Karpas-422 (cell line): ENCODE data around the gene METTL13. TPM values are rescaled to one million over a fixed set of nuclear protein-coding genes. Genes with fewer than 3 reads are reported as not detected.

ENCODE experiments used
- DNase-seq: peaks from one replicate; pipeline ENCODE4 v3.0.0-alpha.2; 2015
- H2AFZ ChIP-seq: fragments of 200-600 bp; sonication (generic); 2 replicates; pipeline ENCODE4 v1.6.1; 2014; ENCODE audit warnings: antibody characterized with exemption, low read length, mixed read lengths
- H3K27ac ChIP-seq: fragments of 200-600 bp; sonication (generic); 2 replicates; pipeline ENCODE4 v1.5.1; 2014; ENCODE audit warnings: mild to moderate bottlenecking, low read length, moderate library complexity
- H3K27me3 ChIP-seq: fragments of 200-600 bp; sonication (generic); 2 replicates; pipeline ENCODE4 v1.6.1; 2014; ENCODE audit warnings: low read length, mixed read lengths
- H3K36me3 ChIP-seq: fragments of 200-600 bp; sonication (generic); 2 replicates; pipeline ENCODE4 v1.6.1; 2014; ENCODE audit warnings: low read length, mixed read lengths; ENCODE audit not compliant: insufficient read depth
- H3K4me1 ChIP-seq: fragments of 200-600 bp; sonication (generic); 2 replicates; pipeline ENCODE4 v1.6.1; 2014; ENCODE audit warnings: mild to moderate bottlenecking, low read length, mixed read lengths
- H3K4me2 ChIP-seq: fragments of 200-600 bp; sonication (generic); 2 replicates; pipeline ENCODE4 v1.6.1; 2014; ENCODE audit warnings: low read length, low read depth, mild to moderate bottlenecking; ENCODE audit not compliant: poor library complexity, severe bottlenecking
- H3K4me3 ChIP-seq: fragments of 200-600 bp; sonication (generic); 2 replicates; pipeline ENCODE4 v1.5.1; 2014; ENCODE audit warnings: mild to moderate bottlenecking, antibody characterized with exemption, low read length, mixed read lengths
- H3K79me2 ChIP-seq: fragments of 200-600 bp; sonication (generic); 2 replicates; pipeline ENCODE4 v1.6.1; 2014; ENCODE audit warnings: mild to moderate bottlenecking, low read length, mixed read lengths
- H3K9ac ChIP-seq: fragments of 200-600 bp; sonication (generic); 2 replicates; pipeline ENCODE4 v1.6.0; 2014; ENCODE audit warnings: low read length
- H3K9me2 ChIP-seq: fragments of 200-600 bp; sonication (generic), shearing (Covaris generic); replicated peaks from 2 replicates; pipeline ENCODE4 v1.6.0; 2014; ENCODE audit warnings: mild to moderate bottlenecking, low read length, moderate library complexity; ENCODE audit not compliant: insufficient read depth
- H3K9me3 ChIP-seq: fragments of 300-700, 200-600 bp; sonication (generic); 2 replicates; pipeline ENCODE4 v1.6.1; 2014; ENCODE audit warnings: low read length, mixed read lengths
- H4K20me1 ChIP-seq: fragments of 200-600 bp; sonication (generic); 2 replicates; pipeline ENCODE4 v1.6.1; 2014; ENCODE audit warnings: mild to moderate bottlenecking, antibody characterized with exemption, low read length, low read depth; ENCODE audit not compliant: insufficient read depth
- total RNA-seq: library from RNA; depleted of rRNA; stranded (reverse); fragments of >200 nt; shearing (Covaris generic); gene quantifications from 2 replicates; pipeline ENCODE4 v1.2.3, GENCODE V29; 2014; ENCODE audit warnings: low replicate concordance

Gene METTL13
- total RNA-seq, 1 experiment from 2014 or later, result 15.4 TPM

- no peaks in the 10 kb centered on the region for H3K79me2 ChIP-seq
- H4K20me1 ChIP-seq, result no peaks in the 10 kb centered on the region
- no peak for DNase-seq
- H3K27ac ChIP-seq, result no peak overlapping the region
- no peak overlapping the region for H3K4me2 ChIP-seq
- 0 out of 2 replicates have a peak, but pooled peaks cover 5% of the 10 kb centered on the region for H3K36me3 ChIP-seq
- H3K9me2 ChIP-seq, result no peaks in the 10 kb centered on the region
- H3K27me3 ChIP-seq, result no peaks in the 10 kb centered on the region
- no peak overlapping the region for H3K9ac ChIP-seq
- H3K4me3 ChIP-seq, result no peak overlapping the region
- no peaks in the 10 kb centered on the region for H3K9me3 ChIP-seq
- no peaks in the 10 kb centered on the region for H3K4me1 ChIP-seq
- H2AFZ ChIP-seq, result no peak overlapping the region
These were observed 18.9 kb downstream of the METTL13 start for GRCh38 chr1:171800342-171800741.

- Histone ChIP-seq H4K20me1 (no peaks in the 10 kb centered on the region), H2AFZ (no peak overlapping the region), H3K4me2 (no peak overlapping the region), H3K4me1 (no peaks in the 10 kb centered on the region), H3K27ac (no peak overlapping the region), H3K9ac (no peak overlapping the region), H3K27me3 (no peaks in the 10 kb centered on the region), H3K9me3 (no peaks in the 10 kb centered on the region), H3K79me2 (no peaks in the 10 kb centered on the region), H3K9me2 (no peaks in the 10 kb centered on the region), H3K4me3 (no peak overlapping the region), H3K36me3 (0 out of 2 replicates have a peak, but pooled peaks cover 4% of the 10 kb centered on the region)
- DNase-seq, result no peak
These were observed 19.4 kb downstream of the METTL13 start for GRCh38 chr1:171800851-171801250.

- H2AFZ ChIP-seq, result no peak overlapping the region
- H3K9me3 ChIP-seq, result no peaks in the 10 kb centered on the region
- no peaks in the 10 kb centered on the region for H3K79me2 ChIP-seq
- H3K36me3 ChIP-seq, result no peaks in the 10 kb centered on the region
- peak; percentile 64 for DNase-seq
- H3K4me2 ChIP-seq, result no peak overlapping the region
- H3K9me2 ChIP-seq, result no peaks in the 10 kb centered on the region
- H4K20me1 ChIP-seq, result no peaks in the 10 kb centered on the region
- no peak overlapping the region for H3K4me3 ChIP-seq
- no peaks in the 10 kb centered on the region for H3K27me3 ChIP-seq
- no peaks in the 10 kb centered on the region for H3K4me1 ChIP-seq
- H3K9ac ChIP-seq, result no peak overlapping the region
- no peak overlapping the region for H3K27ac ChIP-seq
These were observed 20.0 kb downstream of the METTL13 start for GRCh38 chr1:171801487-171801891.

GRCh38 chr1:171802207-171802606 is 20.7 kb downstream of the METTL13 start:
- H3K4me2 ChIP-seq, result no peak overlapping the region
- H3K9me2 ChIP-seq, result no peaks in the 10 kb centered on the region
- H3K27me3 ChIP-seq, result no peaks in the 10 kb centered on the region
- H3K9me3 ChIP-seq, result no peaks in the 10 kb centered on the region
- H3K4me1 ChIP-seq, result no peaks in the 10 kb centered on the region
- no peaks in the 10 kb centered on the region for H3K36me3 ChIP-seq
- no peak overlapping the region for H3K9ac ChIP-seq
- H3K79me2 ChIP-seq, result no peaks in the 10 kb centered on the region
- H3K4me3 ChIP-seq, result no peak overlapping the region
- no peak overlapping the region for H3K27ac ChIP-seq
- H2AFZ ChIP-seq, result no peak overlapping the region
- no peak for DNase-seq
- H4K20me1 ChIP-seq, result no peaks in the 10 kb centered on the region

GRCh38 chr1:171803045-171803444 is 21.6 kb downstream of the METTL13 start:
- H3K4me1 ChIP-seq, result peaks cover 5% of the 10 kb centered on the region
- H3K9me3 ChIP-seq, result no peaks in the 10 kb centered on the region
- no peak overlapping the region for H2AFZ ChIP-seq
- H3K4me3 ChIP-seq, result no peak overlapping the region
- no peaks in the 10 kb centered on the region for H3K27me3 ChIP-seq
- H3K9me2 ChIP-seq, result no peaks in the 10 kb centered on the region
- H4K20me1 ChIP-seq, result no peaks in the 10 kb centered on the region
- H3K9ac ChIP-seq, result no peak overlapping the region
- no peak overlapping the region for H3K4me2 ChIP-seq
- no peaks in the 10 kb centered on the region for H3K79me2 ChIP-seq
- no peaks in the 10 kb centered on the region for H3K36me3 ChIP-seq
- no peak for DNase-seq
- no peak overlapping the region for H3K27ac ChIP-seq

GRCh38 chr1:171803461-171804022 is 22.1 kb downstream of the METTL13 start:
- Histone ChIP-seq H2AFZ (no peak overlapping the region), H3K4me1 (peaks cover 5% of the 10 kb centered on the region), H3K9ac (no peak overlapping the region), H3K9me2 (no peaks in the 10 kb centered on the region), H3K4me2 (no peak overlapping the region), H3K4me3 (no peak overlapping the region), H4K20me1 (no peaks in the 10 kb centered on the region), H3K79me2 (no peaks in the 10 kb centered on the region), H3K27ac (no peak overlapping the region), H3K36me3 (no peaks in the 10 kb centered on the region), H3K27me3 (no peaks in the 10 kb centered on the region), H3K9me3 (no peaks in the 10 kb centered on the region)
- DNase-seq, result no peak

GRCh38 chr1:171805395-171806115 is 24.1 kb downstream of the METTL13 start:
- Histone ChIP-seq H3K4me3 (no peak overlapping the region), H3K79me2 (no peaks in the 10 kb centered on the region), H3K9me2 (no peaks in the 10 kb centered on the region), H3K9ac (no peak overlapping the region), H3K36me3 (no peaks in the 10 kb centered on the region), H3K27me3 (no peaks in the 10 kb centered on the region), H3K4me2 (no peak overlapping the region), H2AFZ (no peak overlapping the region), H3K9me3 (no peaks in the 10 kb centered on the region), H4K20me1 (no peaks in the 10 kb centered on the region), H3K4me1 (peaks cover 5% of the 10 kb centered on the region), H3K27ac (no peak overlapping the region)
- DNase-seq, result no peak

- H3K36me3 ChIP-seq, result no peaks in the 10 kb centered on the region
- no peak overlapping the region for H3K9ac ChIP-seq
- no peaks in the 10 kb centered on the region for H3K27me3 ChIP-seq
- no peaks in the 10 kb centered on the region for H3K79me2 ChIP-seq
- H3K9me2 ChIP-seq, result no peaks in the 10 kb centered on the region
- H2AFZ ChIP-seq, result no peak overlapping the region
- no peak overlapping the region for H3K4me3 ChIP-seq
- no peaks in the 10 kb centered on the region for H4K20me1 ChIP-seq
- no peaks in the 10 kb centered on the region for H3K9me3 ChIP-seq
- peaks cover 5% of the 10 kb centered on the region for H3K4me1 ChIP-seq
- no peak for DNase-seq
- H3K27ac ChIP-seq, result no peak overlapping the region
- H3K4me2 ChIP-seq, result no peak overlapping the region
These were observed 26.1 kb downstream of the METTL13 start for GRCh38 chr1:171807556-171807955.
